Myocyte (in vitro differentiated cells): Measurements from ENCODE around the gene UPF1. TPM values are rescaled to one million over a fixed set of nuclear protein-coding genes. Genes with fewer than 3 reads are reported as not detected.

Experiments
- DNase-seq: peaks from one replicate; pipeline ENCODE4 v3.0.0-alpha.2; 2012; ENCODE audit warnings: low read depth
- total RNA-seq: library from RNA; depleted of rRNA; stranded (reverse); fragments of >200 nt; gene quantifications from 2 replicates; pipeline ENCODE4 v1.2.3, GENCODE V29; 2014

Gene UPF1
- total RNA-seq, 1 donor from 2014 or later, result 47.4 TPM

DNA sequence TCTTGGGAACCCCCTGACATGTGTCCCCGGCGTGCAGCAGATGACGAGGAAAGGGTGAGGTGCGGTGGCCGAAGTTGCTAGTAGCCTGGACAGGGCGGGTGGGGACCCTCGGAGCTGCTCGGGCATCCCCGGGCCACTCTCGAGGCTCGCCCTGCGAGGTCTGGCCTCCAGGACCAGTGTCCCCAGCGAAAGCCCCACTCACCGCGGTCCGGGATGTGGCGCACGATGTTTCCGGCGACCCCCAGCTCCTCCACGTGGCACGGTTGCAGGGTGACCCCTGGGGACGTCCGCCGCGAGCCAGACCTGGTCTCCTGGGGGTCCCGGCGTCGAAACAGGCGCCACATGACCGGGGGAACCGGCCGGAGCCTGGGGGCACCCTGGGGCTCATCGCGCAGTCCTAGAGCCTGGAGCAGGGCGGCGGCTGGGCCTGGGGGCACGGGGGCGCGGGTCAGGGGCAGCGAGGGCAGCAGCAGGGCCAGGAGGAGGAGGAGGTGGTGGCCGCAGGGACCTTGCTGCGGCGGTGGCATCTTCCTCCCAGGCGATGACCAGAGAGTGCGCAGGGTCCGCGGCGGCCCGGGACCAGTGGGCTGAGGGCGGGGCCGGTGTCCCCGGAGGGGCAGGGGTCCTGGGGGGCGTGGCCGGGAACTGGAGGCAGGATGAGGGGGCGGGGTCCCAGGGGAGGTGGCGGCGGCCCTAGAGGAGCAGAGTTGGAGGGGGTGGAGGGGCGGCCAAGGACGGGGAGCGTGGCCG is 38.2 kb downstream of the UPF1 start:
- DNase-seq, result no peak

DNA sequence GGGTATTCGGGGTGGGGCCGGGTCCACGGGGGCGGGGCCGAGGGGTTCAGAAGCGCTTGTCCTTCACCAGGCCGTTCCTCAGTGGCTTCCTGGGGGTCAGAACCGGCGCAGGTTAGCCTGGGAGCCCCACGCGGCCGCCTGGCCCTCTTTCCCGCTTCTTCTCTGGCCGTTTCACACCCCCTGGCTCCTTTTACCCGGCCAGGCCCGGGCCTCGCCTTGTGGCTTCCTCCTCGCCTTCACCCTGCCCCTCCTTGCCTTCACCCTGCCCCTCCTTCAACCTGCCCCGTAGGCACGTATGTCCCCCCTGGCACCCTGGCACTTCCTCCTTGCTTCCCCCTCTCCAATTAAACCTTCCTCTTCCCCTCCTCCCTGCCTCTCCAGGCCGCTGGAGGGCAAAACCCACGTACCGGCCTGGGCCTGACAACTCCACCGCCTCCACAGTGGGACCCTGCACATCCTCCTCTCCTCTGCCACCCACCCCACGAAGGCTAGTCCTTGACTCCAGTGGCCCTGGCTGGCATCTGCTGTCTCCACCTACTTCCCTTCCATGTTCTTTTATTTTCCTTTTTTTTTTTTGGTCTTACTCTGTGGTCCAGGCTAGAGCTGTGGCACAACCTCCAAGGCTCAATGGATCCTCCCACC is 38.9 kb downstream of the UPF1 start:
- DNase-seq, result no peak

DNA sequence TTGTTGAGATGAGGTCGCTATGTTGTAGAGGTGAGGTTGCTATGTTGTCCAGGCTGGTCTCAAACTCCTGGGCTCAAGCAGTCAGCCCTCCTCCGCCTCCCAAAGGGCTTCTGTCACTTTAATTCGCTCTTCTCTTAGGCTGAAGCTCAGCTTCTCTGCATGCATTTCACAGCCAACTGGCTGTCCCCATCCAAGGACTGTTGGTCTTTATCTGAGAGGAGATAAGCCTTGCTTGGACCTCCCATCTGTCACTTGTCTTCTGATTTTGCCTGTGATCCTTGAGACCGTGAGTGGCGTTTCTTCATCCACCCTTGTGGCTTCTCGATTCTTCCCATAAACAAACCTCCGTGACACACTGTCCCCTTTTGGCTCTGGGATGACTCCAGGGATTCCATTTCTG is 39.8 kb downstream of the UPF1 start:
- no peak for DNase-seq

DNA sequence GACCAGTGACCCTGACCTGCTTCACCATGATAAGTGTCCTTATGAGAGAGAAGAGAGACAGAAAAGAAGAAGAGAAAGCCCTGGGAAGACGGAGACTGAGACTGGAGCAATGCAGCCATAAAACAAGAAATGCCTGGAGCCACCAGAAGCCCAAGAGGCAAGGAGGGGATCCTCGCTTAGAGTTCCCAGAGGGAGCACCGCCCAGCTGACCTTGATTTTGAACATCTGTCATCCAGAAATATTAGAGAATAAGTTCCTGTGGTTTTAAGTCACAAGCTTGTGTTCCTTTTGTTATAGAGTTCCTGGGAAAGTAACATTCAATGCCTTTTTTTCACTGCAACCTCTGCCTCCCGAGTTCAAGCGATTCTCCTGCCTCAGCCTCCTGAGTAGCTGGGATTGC is 44.0 kb downstream of the UPF1 start:
- DNase-seq, result peak; percentile 67

DNA sequence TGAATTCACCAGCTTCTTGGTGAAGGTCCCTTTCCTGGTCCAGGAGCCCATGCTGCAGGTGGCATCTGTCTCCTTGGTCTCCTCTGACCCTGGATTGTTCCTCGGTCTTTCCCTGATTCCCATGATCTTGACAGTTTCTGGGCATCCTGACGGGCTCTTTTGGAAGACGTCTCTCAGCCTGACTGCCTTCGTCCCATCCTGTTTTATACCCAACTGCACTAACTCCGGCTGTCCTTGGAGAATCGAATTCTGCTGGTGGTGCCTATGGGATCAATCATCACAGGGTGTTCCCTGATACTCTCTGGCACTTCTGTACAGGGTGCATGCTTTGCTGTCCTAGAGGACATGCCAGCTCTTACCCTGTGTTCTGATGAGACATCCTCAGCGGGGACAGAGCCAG is 45.1 kb downstream of the UPF1 start:
- DNase-seq, result no peak

GRCh38 chr19:18878058-18878797 is 46.5 kb downstream of the UPF1 start:
- DNase-seq, result no peak

GRCh38 chr19:18878858-18879578 is 47.3 kb downstream of the UPF1 start:
- DNase-seq, result no peak

GRCh38 chr19:18879579-18880373 is 48.0 kb downstream of the UPF1 start:
- DNase-seq, result no peak

DNA sequence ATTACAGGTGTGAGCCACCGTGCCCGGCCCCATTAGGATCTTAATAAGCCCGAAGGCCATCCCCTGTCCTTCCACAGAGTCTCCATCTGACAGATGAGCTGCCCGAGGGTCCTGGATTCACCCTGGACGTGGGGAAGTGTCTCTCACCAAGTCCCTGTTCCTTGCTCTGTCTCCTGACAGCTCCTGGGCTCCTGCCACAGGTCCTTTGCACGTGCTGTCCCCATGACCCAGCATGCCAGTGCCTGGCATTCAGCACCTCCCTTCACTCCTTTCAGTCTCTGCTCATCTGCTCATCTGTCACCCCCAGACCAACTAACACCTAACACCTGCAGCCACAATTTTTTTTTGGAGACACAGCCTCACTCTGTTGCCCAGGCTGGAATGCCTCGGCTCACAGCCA is 49.7 kb downstream of the UPF1 start:
- no peak for DNase-seq

DNA sequence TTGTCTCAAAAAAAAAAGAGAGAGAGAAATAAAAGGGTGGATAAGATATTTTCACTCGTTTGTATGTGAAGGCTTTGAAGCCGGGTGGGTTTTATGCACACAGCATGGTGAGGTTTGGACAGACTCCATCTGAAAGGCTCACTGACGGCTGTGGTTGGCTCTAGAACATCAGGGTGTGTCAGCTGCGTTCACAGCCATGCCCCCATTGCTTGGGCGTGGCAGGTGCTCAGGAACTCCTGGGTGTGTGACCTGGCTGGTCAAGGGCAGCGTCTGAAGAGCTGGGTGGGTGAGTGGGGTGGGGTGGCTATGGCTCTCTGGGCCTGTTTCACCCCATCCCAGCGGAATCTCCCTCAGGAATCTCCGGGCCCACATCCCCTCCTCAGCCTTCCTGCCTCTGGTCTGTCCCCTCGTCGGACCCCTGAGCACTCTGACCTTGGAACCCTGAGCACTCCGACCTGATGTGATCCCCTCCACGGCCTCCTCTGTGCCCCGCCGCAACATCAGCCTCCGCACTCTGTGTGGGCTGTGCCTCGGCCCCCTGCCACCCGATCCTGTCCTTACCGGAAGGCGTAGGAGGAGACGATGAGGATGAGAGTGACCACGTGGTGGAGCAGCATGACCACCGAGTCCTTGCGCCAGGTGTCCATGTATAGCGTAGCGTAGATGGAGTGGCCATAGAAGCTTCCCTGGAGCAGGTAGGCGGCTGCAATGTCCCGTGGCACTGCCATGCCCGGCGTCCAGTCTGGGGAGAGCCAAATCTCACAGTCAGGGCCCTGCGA is 52.0 kb downstream of the UPF1 start:
- DNase-seq, result peak; percentile 71

DNA sequence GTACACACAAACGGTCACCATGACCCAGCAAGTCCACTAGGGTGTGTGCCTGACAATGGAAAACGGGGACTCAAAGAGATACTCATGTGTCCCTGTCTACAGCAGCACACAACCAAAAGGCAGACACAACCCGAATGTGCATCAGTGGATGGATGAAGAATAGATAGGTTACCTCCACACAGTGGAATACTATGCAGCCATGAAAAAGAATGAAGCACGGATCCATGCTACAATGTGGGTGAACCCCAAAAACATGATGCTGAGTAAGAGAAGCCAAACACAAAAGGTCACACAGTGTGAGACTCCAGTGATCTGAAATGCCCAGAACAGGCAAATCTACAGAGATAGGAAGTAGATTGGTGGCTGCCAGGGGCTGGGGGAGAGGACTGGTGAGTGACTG is 55.2 kb downstream of the UPF1 start:
- DNase-seq, result no peak

- DNase-seq, result no peak
Observed at GRCh38 chr19:18889949-18890745, 58.4 kb downstream of the UPF1 start.

GRCh38 chr19:18893587-18894253 is 62.0 kb downstream of the UPF1 start:
- DNase-seq, result peak; percentile 86

- peak; percentile 87 for DNase-seq
Observed at GRCh38 chr19:18894254-18895037, 62.7 kb downstream of the UPF1 start.

- peak; percentile 84 for DNase-seq
Observed at GRCh38 chr19:18895038-18895823, 63.5 kb downstream of the UPF1 start.

GRCh38 chr19:18895824-18896341 is 64.1 kb downstream of the UPF1 start, which contains the start of gene CERS1:
CERS1 (minus strand) TSS chr19:18896158; CDS start chr19:18896072, 86 bp downstream.
- peak; percentile 31 for DNase-seq

GRCh38 chr19:18896421-18896841 is 64.7 kb downstream of the UPF1 start:
- no peak for DNase-seq
